Activated T-cell treated with anti-CD3 and anti-CD28 coated beads, Interleukin-2, amount 50 U/mL, for 24 hours (primary cell): ENCODE measurements around the gene TGOLN2.

ENCODE experiments used
- DNase-seq: peaks from one replicate; pipeline ENCODE4 v3.0.0-alpha.2; 2020
- H3K27ac Mint-ChIP-seq: 2 replicates; pipeline ENCODE4 v1.8.0; 2020; ENCODE audit warnings: mild to moderate bottlenecking, mixed read lengths
- H3K27me3 Mint-ChIP-seq: 2 replicates; pipeline ENCODE4 v1.8.0; 2020; ENCODE audit warnings: mixed read lengths
- H3K36me3 Mint-ChIP-seq: 2 replicates; pipeline ENCODE4 v1.8.0; 2020; ENCODE audit warnings: low read depth, mixed read lengths
- H3K4me1 Mint-ChIP-seq: 2 replicates; pipeline ENCODE4 v1.8.0; 2020; ENCODE audit warnings: low read depth, mixed read lengths
- H3K4me3 Mint-ChIP-seq: 2 replicates; pipeline ENCODE4 v1.8.0; 2020; ENCODE audit warnings: mild to moderate bottlenecking, moderate library complexity, mixed read lengths
- H3K9me3 Mint-ChIP-seq: 2 replicates; pipeline ENCODE4 v1.8.0; 2020; ENCODE audit warnings: mixed read lengths

TGOLN2 gene

DNA sequence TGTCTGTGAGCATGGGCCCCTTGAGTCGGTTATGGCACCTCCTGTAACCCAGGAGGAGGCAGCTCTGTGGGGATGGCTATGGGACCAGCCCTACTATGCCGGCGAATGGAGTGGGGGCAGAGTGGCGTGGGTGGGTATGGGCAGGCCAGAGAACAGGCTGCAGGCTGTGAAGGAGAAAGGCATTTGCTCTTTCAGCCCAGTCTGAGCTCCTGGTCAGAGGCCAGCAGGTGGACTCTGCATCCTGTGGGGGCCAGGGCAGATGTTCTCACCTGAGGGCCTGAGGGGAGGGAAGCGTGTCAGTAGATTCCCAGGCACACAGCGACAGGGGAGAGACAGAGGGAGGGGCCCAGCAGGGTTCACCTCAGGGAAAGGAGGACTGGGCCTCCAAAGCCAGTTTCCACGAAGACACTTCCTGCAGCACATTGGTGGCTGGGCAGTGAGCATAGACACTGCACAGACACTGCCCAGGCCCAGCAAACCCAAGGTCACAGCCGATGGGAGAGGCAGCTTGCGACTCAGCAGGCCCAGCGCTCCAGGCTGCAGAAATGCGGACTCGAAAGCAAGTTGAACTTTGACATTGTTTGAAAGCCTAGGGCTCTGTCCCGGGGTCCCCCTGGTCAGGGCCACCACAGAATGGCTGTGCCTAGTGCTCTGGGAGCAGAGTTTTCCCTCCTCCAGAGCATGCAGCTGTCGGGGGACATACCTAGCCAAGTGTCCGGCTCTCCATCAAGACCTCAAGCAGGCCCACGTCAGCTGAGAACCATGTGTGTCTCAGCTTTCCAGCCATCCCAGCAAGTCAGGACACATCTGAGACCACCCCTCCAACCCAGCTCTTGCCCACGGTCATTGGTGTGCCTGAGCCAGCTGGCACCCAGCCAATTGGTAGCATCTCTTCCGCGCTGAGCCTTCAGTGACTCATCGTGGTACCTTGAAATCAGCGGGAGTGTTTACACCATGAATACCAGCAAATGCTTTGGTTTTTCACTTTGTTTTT lies 53.8 kb downstream of the TGOLN2 start:
- no peaks in the 10 kb centered on the region for H3K36me3 Mint-ChIP-seq
- no peaks in the 10 kb centered on the region for H3K9me3 Mint-ChIP-seq
- no peak overlapping the region for H3K4me3 Mint-ChIP-seq
- no peaks in the 10 kb centered on the region for H3K4me1 Mint-ChIP-seq
- H3K27me3 Mint-ChIP-seq, result peaks cover 3% of the 10 kb centered on the region
- no peak overlapping the region for H3K27ac Mint-ChIP-seq
- no peak for DNase-seq

DNA sequence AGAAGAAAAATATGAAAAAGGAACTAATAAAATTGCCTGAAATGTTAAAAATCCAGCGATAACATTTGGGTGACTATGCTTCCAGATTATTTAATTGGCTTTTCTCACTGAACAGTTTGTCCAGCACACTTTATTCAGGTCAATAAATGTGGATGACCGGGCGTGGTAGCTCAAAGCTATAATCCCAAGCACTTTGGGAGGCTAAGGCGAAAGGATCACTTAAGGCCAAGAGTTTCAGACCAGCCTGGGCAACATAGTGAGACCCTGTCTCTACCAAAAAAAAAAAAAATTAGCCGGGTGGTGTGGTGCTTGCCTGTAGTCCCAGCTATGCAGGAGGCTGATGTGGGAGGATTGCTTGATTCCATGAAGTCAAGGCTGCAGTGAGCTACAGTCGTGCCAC lies 55.4 kb downstream of the TGOLN2 start:
- no peaks in the 10 kb centered on the region for H3K4me1 Mint-ChIP-seq
- no peak for DNase-seq
- H3K9me3 Mint-ChIP-seq, result no peaks in the 10 kb centered on the region
- no peak overlapping the region for H3K27ac Mint-ChIP-seq
- no peak overlapping the region for H3K4me3 Mint-ChIP-seq
- H3K36me3 Mint-ChIP-seq, result no peaks in the 10 kb centered on the region
- peaks cover 3% of the 10 kb centered on the region for H3K27me3 Mint-ChIP-seq

DNA sequence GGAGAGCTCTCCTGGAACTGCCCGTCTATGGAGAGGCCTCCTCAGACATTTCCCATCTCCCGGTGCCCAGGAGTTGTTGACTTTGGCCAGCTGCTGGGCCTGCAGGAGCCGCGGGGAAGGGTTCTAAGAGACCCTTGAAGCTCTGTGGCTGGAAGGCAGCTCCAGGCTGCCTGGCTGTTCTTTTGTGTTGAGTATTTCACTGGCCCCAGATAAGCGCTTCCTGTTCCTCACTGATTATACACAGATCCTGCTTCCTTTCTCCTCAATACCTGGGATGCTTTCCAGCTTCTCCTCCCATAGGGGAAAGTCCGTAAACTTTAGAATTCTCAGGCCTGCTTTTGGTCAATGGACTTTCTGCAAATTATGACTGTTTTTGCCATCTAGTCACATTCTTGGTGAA lies 57.8 kb downstream of the TGOLN2 start:
- H3K4me1 Mint-ChIP-seq, result peaks cover 1% of the 10 kb centered on the region

More for the DNA sequence above, 57.8 kb downstream of the TGOLN2 start:
- DNase-seq, result no peak
- Mint-ChIP-seq H3K36me3 (no peaks in the 10 kb centered on the region), H3K27me3 (peaks cover 3% of the 10 kb centered on the region), H3K4me3 (no peak overlapping the region), H3K27ac (no peak overlapping the region), H3K9me3 (no peaks in the 10 kb centered on the region)
